ENCODE data around the gene ICAM5. TPM values are rescaled to one million over a fixed set of nuclear protein-coding genes. Genes with fewer than 3 reads are reported as not detected.
A peak's percentile ranks its signal among the peaks of the same experiment; 100 is the strongest.

The ICAM5 gene
- total and polyA plus RNA-seq, 9 of the 15 experiments (the other 6 are each of a cell fraction or from before 2014, with no cell fraction given): 0.10 to 114 (median 13.7) TPM

- TF ChIP-seq NCOA2 (IDR thresholded peaks at IDR 0.05; ENCODE audit: partially characterized antibody in 2 of 2): no peak
- TF ChIP-seq E2F5 (CRISPR knock-in tag; IDR thresholded peaks at IDR 0.05): no peak
- 0 out of 2 replicates have a peak, but pooled peaks have one; percentile 34 for TF ChIP-seq ZFX (CRISPR knock-in tag; IDR thresholded peaks at IDR 0.05)
- TF ChIP-seq UBTF (IDR thresholded peaks at IDR 0.05; ENCODE audit: borderline replicate concordance in 1 of 2, low read depth in 2 of 2, low read length in 2 of 2): 0 out of 4 replicates have a peak, but pooled peaks of 1 of the 2 experiments have one; percentile 10
- TF ChIP-seq ID3 (CRISPR knock-in tag; IDR thresholded peaks at IDR 0.05): no peak
- no peak for TF ChIP-seq ID3 (tag; IDR thresholded peaks at IDR 0.05)
- peak; percentile 75; the same call in 1 of the 2 replicates for TF ChIP-seq ATF6 (CRISPR knock-in tag; IDR thresholded peaks at IDR 0.05)
- peak; percentile 97 to 99 for TF ChIP-seq SIN3A (IDR thresholded peaks at IDR 0.05; ENCODE audit: borderline replicate concordance in 2 of 2, control insufficient read depth in 1 of 2, low read depth in 2 of 2, low read length in 2 of 2)
- no peak for TF ChIP-seq BRD4 (IDR thresholded peaks at IDR 0.05)
- TF ChIP-seq HBP1 (CRISPR knock-in tag; IDR thresholded peaks at IDR 0.05): 0 out of 2 replicates have a peak, but pooled peaks have one; percentile 22
- TF ChIP-seq USF2 (CRISPR knock-in tag; IDR thresholded peaks at IDR 0.05): peak; percentile 99
- peak; percentile 99 for TF ChIP-seq MXD1 (CRISPR knock-in tag; IDR thresholded peaks at IDR 0.05; ENCODE audit: borderline replicate concordance, poor library complexity, severe bottlenecking)
- no peak for TF ChIP-seq PYGO2 (tag; IDR thresholded peaks at IDR 0.05)
- TF ChIP-seq KAT8 (IDR thresholded peaks at IDR 0.05; ENCODE audit: low read depth): no peak
Measured at GRCh38 chr19:10315335-10316214, 25.8 kb downstream of the ICAM5 start, which contains the start of gene FDX2 (continued).

All from K562 (cell line).